Measurements from ENCODE around the gene ATP10B. TPM values are rescaled to one million over a fixed set of nuclear protein-coding genes. Genes with fewer than 3 reads are reported as not detected.

Gene ATP10B
- total and polyA plus RNA-seq, 2 of the 8 experiments (the other 6 are each of a cell fraction or from before 2014, with no cell fraction given) = 0.06 to 0.11 TPM

GRCh38 chr5:160789219-160789859 lies 62.7 kb downstream of the ATP10B start:
- H2BK5ac ChIP-seq (ENCODE audit: low read depth, low read length) = no peak overlapping the region
- POLR2A ChIA-PET (ENCODE audit: partially characterized antibody) = no interaction called here
- TF ChIP-seq TAF1 (IDR thresholded peaks at IDR 0.05; ENCODE audit: low read depth, low read length) (no peak), CTBP2 (IDR thresholded peaks at IDR 0.05; ENCODE audit: borderline replicate concordance, insufficient read depth, insufficient read length, low read length) (no peak), HDAC2 (IDR thresholded peaks at IDR 0.05; ENCODE audit: borderline replicate concordance in 1 of 2, low read depth in 2 of 2, low read length in 2 of 2) (no peak), TCF12 (IDR thresholded peaks at IDR 0.05; ENCODE audit: low read depth, low read length) (no peak), ASH2L (IDR thresholded peaks at IDR 0.05; ENCODE audit: low read length) (no peak), SP4 (IDR thresholded peaks at IDR 0.05; ENCODE audit: low read length) (no peak), JUND (IDR thresholded peaks at IDR 0.05; ENCODE audit: low read length) (no peak), E2F6 (IDR thresholded peaks at IDR 0.05) (no peak), TEAD4 (IDR thresholded peaks at IDR 0.05; ENCODE audit: low read depth, low read length) (no peak), CEBPB (IDR thresholded peaks at IDR 0.05; ENCODE audit: low read depth, low read length) (no peak), SIN3A (conservative IDR thresholded peaks at IDR 0.05 in 1 of 2, IDR thresholded peaks at IDR 0.05 in 1 of 2; ENCODE audit: low read depth in 1 of 2, low read length in 2 of 2) (no peak), KDM5A (IDR thresholded peaks at IDR 0.05; ENCODE audit: low read length) (no peak), EZH2 (IDR thresholded peaks at IDR 0.05; ENCODE audit: low read depth, low read length, severe bottlenecking) (no peak)

More at GRCh38 chr5:160789219-160789859, 62.7 kb downstream of the ATP10B start:
- H2BK120ac ChIP-seq (replicated peaks; ENCODE audit: low read depth, low read length) = no peak overlapping the region
- WGBS, 2 experiments (ENCODE audit: extremely low coverage in 1 of 2, insufficient coverage in 1 of 2, insufficient read length in 1 of 2, insufficient replicate concordance in 2 of 2, low coverage in 1 of 2, low lambda C conversion rate in 2 of 2, missing lambda C conversion rate in 1 of 2) = 96% methylated on average over 3 of the region's 3 CpGs; no CpG with 5 or more reads in 1 of the 2 experiments
- H3K23ac ChIP-seq (ENCODE audit: insufficient read length) = no peak overlapping the region
- H3K9ac ChIP-seq (replicated peaks in 1 of 4; ENCODE audit: extremely low read depth in 1 of 4, low read depth in 3 of 4, low read length in 3 of 4) = no peak overlapping the region
- H3K79me1 ChIP-seq (ENCODE audit: low read depth, low read length) = no peaks in the 10 kb centered on the region
- H4K5ac ChIP-seq (ENCODE audit: insufficient read length, low read depth, low read length) = no peak overlapping the region
- no peak overlapping the region for H2AK5ac ChIP-seq (ENCODE audit: low read depth, low read length)
- no peak overlapping the region for H4K91ac ChIP-seq (replicated peaks; ENCODE audit: insufficient read length, low read length)
- H3K79me2 ChIP-seq (ENCODE audit: control insufficient read depth in 1 of 2, insufficient read depth in 2 of 2, low read length in 2 of 2) = no peaks in the 10 kb centered on the region
- no peak overlapping the region for H3K4me3 ChIP-seq (ENCODE audit: extremely low read depth in 1 of 4, insufficient read depth in 2 of 4, low read depth in 3 of 4, low read length in 4 of 4)
- H4K20me1 ChIP-seq (replicated peaks in 1 of 2; ENCODE audit: control insufficient read depth in 1 of 2, insufficient read depth in 2 of 2, low read length in 2 of 2) = no peaks in the 10 kb centered on the region
- H2BK15ac ChIP-seq (ENCODE audit: low read length) = no peak overlapping the region
- no peak overlapping the region for H3K18ac ChIP-seq (ENCODE audit: extremely low read depth, low read length)
- no peak overlapping the region for H2BK12ac ChIP-seq (ENCODE audit: low read depth, low read length)
- no peak overlapping the region for H3K4me2 ChIP-seq (ENCODE audit: insufficient read depth in 1 of 2, low read depth in 2 of 2, low read length in 2 of 2)
- CTCF ChIA-PET (ENCODE audit: partially characterized antibody) = interaction anchor here (0.7 to 4.6 kb wide), 3 partner anchors 107 to 282 kb away, joined by 3 to 32 read pairs (median 24); no protein-coding TSS in a partner anchor
- no peaks in the 10 kb centered on the region for H3K4me1 ChIP-seq (replicated peaks in 1 of 4; ENCODE audit: control insufficient read depth in 3 of 4, insufficient read depth in 4 of 4, low read length in 3 of 4)
- H3K56ac ChIP-seq (replicated peaks; ENCODE audit: insufficient read length, low read depth, low read length) = no peak overlapping the region
- no peak for DNase-seq (ENCODE audit: low read depth in 1 of 2, low spot score in 2 of 2)
- no peak overlapping the region for H3K27ac ChIP-seq (ENCODE audit: low read depth, low read length)
- no peaks in the 10 kb centered on the region for H3K36me3 ChIP-seq (ENCODE audit: control insufficient read depth in 2 of 4, insufficient read depth in 4 of 4, low read length in 3 of 4)
- H4K8ac ChIP-seq (ENCODE audit: extremely low read depth, insufficient read depth, low read length) = no peak overlapping the region
- no peak overlapping the region for H3K14ac ChIP-seq (ENCODE audit: insufficient read length)
- no peaks in the 10 kb centered on the region for H3K23me2 ChIP-seq (ENCODE audit: low read depth, low read length)
- H2BK20ac ChIP-seq (ENCODE audit: low read length) = no peak overlapping the region
- FAIRE-seq = no peak
- H2AFZ ChIP-seq (ENCODE audit: low read length) = no peak overlapping the region
- H3K9me3 ChIP-seq (ENCODE audit: insufficient read depth in 2 of 2, low read depth in 1 of 2, low read length in 1 of 2) = no peaks in the 10 kb centered on the region
- H3K4ac ChIP-seq (replicated peaks; ENCODE audit: insufficient read length, low read depth, low read length) = no peak overlapping the region
- H3K27me3 ChIP-seq (replicated peaks in 1 of 4; ENCODE audit: control insufficient read depth in 3 of 4, extremely low read depth in 1 of 4, insufficient read depth in 3 of 4, low read length in 3 of 4) = no peaks in the 10 kb centered on the region

Data from H1 (cell line).